Hematopoietic multipotent progenitor cell treated with erythropoietin and hydrocortisone succinate and interleukin-3 and kit ligand, for 6 days (in vitro differentiated cells): ENCODE measurements around the gene NR5A1.
A peak's percentile ranks its signal among the peaks of the same experiment; 100 is the strongest.

Experiments used
- DNase-seq: peaks from one replicate; pipeline ENCODE4 v3.0.0-alpha.2; 2015

NR5A1 gene

DNA sequence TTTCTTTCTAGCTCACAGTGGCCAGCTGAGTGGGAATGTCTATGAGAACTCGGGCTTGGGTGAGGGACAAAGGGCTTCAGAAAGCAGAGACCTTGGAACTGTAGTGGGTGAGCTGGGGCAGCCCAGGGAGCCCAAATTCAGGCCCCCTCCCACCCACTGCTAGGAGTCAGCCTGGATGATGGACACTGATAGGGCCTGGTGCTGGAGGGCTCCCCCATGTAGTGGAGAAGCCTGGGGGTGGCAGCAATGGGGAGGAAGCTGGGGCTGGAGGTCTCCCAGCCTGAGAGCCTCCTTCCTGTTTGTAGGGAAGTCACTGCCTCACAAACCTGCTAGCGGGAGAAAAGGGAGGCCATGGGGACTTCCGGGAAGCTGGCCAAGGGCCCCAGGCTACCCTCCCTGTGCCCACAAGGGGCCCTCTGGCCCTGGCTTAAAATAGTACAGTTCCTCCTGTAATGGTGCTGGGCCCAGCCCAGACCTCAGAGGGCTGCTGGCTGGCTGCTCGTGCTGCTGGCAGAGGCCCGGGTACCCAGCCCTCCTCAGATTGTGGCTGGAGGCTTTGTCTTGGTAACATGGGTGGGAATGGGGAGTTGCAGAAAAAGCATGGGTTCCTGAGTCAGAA lies 6.3 kb upstream of the NR5A1 start:
- DNase-seq, result peak; percentile 73

DNA sequence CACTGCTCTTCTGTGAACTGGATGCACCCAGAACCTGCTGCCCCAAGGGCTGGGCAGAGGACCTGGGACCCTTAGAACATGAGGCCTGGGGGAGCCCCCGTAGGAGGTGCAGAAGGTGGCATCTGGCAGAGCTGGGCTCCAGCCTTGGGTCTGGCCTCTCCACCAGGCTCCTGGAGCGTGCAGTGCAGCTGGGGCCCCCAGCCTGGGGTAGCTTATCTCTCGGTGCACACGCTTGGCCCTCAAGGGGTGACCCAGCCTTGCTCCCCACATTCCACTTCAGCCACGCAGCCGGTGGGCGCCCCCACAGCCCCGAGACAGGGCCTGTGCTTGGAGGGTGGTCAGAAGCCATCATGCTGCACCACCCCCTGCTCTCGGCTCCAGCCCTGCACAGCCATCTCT lies 5.6 kb upstream of the NR5A1 start:
- peak; percentile 85 for DNase-seq

DNA sequence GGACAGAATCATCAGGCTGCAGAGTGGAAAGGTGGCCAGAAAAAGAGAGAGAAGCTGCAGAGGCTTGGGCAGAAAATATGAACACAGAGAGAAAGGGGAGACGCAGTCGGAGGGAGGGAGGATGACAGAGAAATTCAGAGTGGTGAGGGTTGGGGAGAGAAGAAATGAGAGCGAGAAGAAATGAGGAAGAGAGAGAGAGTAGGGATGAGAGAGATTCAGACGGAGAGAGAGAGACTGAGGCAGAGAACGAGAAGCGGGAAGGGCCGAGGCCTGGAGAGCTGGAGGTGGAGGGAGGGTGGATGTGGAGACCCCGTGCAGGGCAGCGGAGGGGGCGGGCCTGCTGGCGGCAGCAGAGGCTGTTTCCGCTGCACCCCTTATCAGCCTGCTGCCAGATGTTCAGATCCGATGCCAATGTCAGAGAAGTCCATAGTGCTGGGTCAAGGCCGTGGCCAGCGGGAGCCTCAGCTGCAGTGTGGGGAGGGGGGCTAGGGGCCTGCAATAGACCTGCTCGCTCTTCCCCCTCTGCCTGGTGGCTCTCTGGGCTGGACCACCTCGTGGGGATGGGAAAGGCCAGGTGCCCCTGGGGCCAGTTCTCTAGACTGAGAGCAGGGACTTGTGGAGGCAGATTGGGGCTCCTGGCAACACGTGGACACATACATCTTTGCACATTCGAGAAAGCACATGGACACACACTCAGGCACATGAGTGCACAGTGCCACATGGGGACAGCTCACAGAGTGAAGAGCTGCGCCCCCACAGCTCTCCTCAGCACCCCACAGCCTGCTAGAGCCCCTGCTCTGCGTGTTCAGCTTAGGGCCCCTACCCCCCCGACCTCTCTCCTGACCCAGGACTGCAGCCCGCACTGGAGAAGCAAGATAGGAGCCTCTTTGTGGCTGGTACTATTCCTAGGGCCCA lies 4.9 kb upstream of the NR5A1 start:
- peak; percentile 88 for DNase-seq

DNA sequence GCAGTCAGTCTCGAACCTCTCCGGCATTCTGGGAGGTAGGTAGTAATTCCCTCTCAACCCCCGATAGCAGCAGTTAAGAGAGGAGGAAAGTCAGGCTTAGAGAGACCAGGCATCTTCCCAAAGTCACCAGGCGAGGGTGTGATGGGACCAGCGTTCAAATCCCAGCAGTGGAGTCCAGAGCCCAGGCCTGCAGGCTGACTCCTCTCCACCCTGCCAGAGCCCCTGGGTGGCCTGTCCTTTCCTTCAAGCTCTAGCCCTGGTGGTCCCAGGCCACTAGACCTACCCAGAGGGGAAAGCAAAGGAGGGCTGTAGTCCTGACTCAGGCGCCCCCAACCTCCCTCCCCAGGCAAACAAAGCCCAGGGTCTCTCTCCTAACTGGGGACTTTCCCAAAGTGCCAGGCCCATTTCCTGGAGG lies 4.2 kb upstream of the NR5A1 start:
- peak; percentile 47 for DNase-seq

DNA sequence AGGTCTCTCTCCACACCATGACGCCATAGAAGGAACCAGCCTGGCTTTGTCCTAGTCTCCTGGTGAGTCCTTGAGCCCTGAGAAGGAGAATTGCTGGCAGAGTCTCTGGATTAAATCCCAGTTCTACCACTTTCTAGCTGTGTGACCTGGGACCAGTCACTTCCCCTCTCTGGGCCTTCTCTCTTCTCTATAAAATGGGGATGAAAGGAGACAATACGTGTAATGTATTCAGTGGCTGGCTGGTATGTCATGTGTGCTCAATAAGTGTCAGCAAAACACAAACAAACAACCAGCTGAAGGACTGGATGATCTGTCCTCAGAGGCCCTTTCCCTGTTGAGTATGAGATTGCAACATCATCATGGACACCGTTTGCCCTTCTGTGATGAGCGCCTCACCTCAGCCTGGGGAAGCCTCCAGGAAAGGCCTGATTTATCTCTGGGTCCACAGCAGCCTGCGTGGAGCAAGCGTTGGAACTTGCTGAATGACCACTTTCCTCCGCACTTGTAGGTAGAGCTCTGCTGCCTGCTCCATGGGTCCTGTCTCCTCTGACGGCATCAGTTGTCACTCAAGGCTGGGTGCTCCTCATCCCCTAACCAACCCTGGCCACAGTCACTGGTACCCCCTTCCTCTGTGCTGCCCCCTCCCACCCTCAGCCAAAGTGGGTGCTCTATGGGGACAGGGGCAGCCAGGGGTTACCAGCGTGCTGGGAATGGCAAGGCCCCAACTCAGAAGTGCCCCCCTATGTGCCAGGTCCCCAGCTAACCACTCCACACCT lies 3.6 kb upstream of the NR5A1 start:
- peak; percentile 38 for DNase-seq

DNA sequence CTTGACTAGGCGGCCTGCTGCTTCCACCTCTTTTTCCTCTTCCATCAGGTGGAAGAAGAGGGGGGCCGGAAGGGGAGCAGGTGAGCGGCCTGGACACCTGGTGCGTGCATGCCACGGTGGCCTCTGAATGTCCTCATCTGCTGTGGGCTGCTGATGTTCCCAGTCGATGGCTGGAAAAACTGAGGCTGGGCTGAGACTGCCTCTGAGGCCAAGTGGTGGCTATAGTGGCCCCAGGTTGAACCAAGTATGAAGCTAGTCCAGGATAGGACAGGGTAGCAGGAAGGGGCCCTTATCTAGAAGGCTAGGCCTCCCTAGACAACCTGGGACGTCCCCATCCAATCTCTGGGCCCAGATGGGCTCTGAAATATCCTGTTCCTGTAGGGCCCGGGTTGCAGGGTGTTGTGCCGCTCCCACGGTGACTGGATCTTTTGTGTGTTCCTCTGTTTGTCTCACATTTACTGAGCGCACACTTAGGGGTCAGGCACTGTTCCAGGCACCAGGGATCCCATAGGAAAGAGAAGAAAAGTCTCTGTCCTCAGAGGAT lies 753 bp upstream of the NR5A1 start:
- DNase-seq, result peak; percentile 50

DNA sequence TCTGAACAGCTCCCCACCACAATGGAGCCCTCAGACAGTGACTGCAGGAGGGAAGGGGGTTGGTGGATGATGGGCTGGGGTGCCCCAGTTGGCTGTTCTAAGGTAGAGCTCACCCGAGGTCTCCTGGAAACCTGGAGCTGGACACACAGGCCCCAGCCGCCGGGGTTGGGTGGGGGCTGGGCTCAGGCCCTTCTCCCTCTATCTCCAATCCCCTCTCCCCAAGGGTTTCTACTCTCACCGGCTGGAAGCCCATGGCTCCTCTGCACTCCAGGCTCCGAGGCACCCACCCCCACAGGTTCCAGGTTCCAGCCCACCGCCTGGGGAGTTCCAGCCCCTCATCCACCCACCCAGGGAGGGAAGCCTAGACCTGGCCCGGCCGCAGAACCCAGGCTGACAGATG lies 766 bp downstream of the NR5A1 start:
- no peak for DNase-seq

DNA sequence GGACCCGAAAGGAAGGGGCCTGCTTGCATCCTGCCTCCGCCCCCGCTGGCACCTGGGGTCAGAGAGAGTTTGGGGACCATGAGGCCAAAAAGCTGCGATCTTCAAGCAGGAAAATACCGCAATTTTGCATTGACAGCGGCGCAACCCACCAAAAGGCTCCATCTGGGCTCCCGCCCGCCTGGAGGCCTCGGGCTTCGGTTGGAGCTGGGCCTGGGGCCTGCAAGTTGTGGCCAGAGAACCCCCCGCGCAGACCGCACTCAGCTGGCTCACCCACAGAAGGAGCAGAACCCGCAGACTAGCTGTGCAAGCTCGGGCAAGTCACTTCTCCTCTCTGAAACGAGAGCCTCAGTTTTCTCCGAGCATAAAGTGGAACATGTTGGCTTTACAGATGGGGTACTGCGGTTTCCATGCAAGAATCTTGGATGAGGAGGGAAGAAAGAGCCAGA lies 1.3 kb downstream of the NR5A1 start:
- no peak for DNase-seq

DNA sequence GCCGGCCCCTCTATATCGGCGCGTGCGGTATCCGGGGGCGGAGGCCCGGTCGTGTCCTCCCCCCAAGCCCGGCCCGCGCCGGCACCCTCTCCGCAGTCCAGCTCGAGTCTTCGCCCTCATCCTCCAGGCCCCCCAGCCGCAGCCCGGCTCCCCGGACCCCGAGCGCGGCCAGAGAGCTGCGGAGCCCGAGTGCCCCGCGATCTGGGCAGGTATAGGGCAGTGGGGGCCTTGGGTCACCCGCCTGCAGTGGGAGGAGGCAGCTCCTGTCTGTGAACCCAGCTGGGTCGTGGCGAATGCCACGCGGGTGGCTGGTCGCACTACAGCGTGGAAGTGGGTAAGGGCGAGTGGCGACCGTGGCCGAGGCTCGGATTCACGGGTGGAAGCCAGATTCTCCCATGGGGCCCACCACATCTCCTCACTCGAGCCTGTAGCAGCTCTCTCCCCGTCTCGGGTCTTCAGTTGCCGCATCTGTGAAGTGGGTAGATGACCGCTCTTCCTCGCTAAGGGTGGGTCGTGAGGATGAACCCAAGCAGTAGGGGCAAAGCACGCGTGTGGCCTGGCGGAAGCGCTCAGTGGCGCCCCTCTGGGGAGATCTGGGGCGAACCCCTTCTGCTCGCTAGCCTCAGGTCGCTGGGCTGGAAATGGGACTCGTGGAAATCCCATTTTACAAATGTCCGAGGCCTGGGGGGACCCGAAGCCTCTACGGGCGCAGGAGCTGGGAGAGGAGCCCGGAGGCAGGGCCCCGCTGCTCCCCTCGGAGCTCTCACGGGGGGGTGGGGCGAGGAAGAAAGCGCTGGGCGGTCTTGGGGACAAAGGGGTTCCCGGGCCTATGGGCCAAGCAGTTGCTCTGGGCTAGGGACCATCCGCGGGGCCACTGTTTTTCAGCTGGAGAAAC lies 1.9 kb downstream of the NR5A1 start:
- DNase-seq, result no peak

DNA sequence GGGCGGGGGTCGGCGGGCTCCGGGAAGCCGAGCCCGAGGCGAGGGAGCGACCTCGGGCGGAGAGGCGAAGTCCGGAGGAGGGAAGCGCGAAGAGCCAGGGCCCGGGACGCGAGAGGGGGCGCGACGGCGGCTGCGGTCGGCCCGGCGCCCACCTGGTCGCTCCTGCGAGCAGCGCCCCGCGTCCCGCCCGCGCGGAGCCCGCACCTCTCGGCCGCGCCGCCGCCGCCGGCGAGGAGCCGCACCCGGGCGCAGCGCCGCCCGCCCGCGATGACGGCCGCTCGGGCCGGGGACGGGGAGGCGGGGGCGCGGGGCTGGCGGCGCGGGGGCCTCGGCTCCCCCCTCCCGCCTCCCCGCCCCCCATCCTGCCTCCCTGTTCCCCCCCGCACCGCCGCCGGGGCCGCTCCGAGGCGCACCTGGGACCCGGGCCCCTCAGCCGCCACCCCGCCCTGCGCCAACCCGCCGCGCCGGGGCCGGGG lies 2.6 kb downstream of the NR5A1 start:
- no peak for DNase-seq

DNA sequence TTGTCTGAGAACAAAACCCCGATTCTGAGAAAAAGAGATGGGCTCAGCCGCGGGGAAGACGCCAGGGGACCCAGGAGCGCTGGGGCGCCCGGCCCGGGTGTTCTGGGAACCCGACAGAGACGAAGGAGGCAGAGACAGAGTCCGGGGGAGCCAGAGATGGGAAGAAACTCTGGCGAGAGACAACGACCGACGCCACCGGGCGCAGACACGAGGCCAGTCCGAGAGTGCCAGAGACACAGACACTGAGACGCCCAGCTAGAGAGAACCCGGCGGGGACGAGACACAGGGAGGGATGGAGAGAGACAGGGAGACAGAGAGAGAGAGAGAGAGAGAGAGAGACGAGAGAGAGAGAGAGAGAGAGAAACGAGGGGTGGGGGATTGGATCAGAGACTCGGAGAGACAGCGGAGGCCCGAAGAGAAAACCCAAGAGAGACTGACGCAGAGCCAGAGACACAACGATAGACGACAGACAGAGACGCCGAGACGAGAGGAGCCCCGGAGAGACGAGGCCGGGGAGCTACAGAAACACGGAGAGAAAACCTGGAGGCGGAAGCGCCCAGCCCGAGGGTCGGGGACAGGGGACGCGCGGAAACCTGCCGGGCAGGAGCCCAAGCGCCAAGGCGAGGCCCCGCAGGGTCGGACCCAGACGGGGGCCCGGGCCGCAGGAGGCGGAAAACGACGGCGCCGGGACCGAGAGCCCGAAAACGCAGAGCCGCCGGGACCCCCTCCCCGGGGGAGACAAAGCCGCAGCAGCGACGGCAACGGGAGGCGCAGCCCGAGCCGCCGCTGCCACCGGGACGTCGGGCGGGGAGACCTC lies 3.3 kb downstream of the NR5A1 start:
- no peak for DNase-seq

DNA sequence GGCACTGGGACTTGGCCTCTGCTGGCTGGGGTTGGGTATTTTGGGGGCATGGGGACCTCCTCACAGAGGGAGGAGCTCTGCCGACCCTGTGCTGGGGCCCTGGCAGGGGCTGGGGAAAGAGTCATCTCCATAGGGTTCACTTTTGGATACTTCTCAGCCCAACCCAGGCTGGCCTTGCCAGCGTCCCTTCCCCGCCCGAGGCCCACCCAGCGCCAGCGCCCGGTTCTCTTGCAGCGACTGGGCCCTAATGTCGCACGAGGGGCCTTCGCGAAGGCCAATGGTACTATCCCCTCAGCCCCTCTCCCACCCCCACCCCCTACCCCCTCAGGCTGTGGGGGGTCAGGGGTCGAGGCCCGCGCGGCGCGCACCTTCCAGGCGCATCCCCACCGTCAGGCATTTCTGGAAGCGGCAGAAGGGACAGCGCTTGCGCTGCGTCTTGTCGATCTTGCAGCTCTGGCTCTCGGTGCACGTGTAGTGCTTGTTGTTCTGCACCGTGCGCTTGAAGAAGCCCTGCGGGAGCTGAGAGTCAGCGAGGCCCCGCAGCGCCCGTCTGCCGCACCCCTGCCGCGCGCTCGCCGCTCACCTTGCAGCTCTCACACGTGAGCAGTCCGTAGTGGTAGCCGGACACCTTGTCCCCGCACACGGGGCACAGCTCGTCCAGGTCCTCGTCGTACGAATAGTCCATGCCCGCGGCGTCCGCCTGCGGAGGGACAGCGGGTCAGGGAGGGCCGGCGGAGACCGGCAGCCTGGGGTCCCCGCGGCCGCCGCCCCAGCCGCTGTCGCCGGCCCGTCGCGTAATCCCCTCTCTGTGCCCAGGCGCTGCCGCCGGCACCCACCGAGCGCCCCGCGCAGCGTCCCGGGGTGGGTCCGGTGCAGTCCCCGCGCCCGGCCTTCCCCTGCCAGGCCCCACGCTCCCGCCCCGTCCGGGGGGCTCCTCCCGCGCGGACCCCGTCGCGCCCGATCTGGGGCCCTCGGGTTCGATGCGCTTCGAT lies 4.2 kb downstream of the NR5A1 start:
- no peak for DNase-seq

DNA sequence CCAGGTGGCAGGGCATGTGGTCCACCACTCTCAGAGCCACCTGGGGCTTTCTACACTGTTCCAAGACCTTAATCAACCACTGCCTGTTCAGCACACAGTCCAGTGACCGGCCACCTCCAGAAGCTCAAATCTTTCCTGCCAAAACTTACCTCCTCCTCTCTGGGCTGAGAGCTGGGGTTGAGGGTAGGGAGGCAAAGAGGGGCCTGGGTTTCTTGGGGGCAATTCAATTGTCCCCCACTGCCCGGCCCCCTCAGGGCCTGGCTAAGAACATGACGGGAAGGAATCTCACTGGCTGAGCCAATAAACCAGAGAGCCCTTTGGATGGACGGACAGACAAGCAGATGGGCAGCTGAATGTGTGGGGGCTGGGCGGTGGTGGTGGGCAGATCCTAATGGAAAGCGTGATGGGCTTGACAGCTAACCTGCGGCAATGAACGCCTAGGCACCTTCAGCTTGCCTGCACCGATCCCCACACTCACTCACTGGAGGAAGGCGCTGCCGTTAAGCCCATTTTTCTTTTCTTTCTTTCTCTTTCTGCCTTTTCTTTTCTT lies 5.4 kb downstream of the NR5A1 start:
- no peak for DNase-seq

DNA sequence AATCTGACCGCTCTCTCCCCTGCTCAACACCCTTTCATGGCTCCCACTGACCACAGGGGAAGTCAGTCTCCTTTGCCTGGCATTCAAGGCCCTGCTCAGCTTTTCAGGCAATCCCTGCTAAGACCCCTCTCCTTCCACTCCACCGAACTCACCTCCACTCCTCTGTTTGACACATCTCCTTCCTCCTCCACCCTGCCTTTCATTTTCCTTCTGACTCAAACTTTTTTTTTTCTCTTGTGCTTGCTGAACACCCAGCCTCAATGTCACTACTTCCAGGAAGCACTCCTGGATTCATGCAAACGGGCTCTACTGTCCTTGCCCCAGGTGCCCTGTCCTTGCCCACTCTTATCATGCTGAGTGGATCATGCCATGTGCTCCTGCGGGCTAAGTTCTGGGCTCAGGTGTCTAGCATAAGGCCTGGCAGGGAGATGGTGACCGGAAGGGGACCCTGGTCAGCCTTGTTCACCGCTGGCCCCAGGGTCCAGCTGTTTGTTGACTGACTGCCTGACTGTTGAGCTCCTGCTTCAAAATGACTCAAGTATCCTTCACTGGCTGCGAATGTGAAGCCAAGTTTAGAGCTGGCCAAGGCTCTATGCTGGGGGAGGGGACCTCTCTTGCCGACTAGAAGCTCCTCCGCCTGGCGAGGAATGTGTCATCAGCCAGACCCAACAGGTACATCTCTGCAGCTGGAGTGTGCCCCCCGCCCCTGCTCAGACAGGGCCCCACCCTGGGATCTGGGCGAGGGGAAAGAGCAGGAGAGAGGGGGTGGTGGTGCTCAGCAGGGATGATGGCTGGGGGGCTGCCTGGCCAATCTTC lies 6.2 kb downstream of the NR5A1 start:
- DNase-seq, result no peak

DNA sequence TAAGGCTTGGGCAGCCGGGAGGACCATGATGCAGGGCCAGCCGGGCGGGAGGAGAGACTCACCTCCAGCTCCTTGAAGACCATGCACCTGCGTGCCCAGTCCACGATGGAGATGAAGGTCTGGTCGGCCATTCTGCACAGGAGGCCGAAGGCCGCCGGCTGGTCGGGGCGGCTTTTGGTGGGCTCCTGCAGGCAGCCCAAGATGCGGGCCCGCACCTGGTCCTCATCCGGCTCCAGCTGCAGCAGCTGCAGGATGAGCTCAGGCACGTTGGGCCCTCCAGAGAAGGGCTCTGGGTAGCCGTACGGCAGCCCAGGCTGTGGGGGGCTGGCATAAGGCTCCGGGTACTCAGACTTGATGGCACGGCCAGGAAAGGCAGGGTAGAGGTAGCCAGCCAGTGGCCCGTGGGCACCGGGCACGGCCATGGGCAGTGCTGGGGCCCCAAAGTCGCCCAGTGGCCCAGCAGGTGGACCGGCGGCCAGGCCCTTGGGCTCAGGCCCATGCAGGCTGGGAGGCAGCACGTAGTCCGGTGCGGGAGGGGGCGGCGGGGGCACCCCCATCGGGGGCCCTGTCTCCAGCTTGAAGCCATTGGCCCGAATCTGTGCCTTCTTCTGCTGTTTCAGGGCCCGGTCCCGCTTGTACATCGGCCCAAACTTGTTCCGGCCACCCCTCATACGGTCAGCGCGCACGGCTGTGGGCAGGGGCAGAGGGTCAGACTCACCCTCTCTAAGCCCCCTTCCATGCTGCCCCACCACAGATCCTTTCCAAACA lies 7.0 kb downstream of the NR5A1 start:
- no peak for DNase-seq

DNA sequence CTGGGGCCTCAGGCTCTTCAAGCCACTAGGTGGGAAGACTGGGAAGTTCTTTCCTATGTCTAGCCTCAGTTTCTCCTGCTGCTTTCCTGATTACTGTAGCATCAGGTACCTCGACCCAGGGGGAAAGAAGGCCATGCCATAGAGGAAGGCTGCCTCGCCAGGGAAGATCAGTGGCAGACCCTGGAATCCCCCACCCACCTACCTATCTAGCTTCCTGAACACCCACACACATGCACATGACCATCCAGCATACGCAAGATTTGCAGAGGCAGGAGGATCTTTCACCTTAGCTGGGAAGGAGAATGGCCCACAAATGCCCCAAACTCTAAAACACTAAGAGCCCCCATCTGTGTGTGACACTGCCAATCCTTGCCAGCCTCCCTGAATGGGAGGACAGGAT lies 8.0 kb downstream of the NR5A1 start:
- no peak for DNase-seq

DNA sequence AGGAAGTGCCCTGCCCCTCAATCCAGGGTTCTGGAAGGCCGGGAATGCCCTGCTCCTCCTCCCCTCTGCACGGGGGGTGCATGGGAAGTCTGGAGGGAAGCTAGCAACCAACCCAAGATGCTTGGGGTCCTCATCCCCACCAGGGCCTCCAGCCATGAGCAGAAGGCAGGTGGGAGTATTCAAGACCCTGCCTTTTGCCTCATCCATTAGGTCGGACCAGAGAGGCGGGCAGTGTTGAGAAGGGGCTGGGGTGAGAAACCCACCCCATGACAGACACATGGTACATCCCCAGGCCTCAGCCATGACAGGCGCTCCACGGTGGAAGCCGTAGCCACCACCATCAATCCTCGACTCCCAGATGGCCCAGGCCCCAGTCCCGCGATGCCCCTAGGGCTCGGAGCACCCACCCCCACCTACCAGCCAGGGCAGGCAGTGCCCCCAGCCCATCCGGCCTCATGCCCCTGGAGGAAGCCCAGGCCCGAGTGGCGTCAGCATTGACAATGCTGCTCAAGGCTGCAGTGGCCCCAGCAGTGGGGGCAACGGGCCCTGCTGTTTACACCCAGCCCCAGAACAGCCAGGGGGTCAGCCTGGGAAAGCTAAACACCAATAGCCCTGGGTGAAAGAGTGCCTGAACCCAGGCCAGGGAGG lies 8.6 kb downstream of the NR5A1 start:
- DNase-seq, result no peak
